ENCODE measurements around the gene NHERF2. TPM values are rescaled to one million over a fixed set of nuclear protein-coding genes. Genes with fewer than 3 reads are reported as not detected.

The NHERF2 gene
- total and polyA plus RNA-seq, 9 of the 15 experiments (the other 6 are each of a cell fraction or from before 2014, with no cell fraction given): 0.15 to 42.0 (median 12.5) TPM

DNA sequence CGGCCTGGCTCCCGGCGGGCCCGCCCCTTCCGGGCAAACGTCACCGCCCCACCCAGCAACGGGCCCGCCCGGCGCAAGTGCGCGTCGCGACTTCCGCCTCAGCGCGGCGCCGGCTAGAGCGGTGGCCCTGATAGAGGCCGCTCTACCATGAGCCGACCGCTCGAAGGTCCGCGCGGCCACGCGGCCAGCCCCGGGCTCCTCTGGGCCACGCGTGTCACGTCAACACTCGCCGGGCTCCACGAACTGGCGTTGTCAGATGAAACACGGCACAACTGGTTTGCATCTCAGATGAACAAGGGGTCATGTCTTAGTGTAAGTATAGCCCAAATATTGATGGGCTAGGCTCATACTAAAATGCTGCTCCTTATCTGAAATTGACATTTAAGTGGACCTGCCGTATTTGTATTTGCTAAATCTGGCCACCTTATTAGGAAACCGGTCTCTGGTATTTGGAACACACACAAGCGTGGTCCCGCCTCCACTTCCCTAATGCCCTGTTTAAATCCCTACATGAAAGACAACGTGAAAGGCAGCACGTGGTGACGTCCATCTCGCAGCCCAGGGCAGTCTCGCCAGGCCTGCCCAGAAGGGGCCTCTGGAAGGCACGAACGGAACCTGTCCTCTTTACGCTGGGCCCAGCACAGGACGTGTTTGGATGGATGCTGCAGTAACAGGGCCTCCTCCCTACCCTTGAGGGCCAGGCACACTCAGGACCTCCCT lies 16.8 kb upstream of the NHERF2 start, which contains the start of gene ZNF598 (continued):
- TF ChIP-seq EWSR1 (IDR thresholded peaks at IDR 0.05; ENCODE audit: borderline replicate concordance, low read depth, partially characterized antibody) (no peak), BRF2 (IDR thresholded peaks at IDR 0.05; ENCODE audit: borderline replicate concordance, insufficient read depth, insufficient read length) (no peak), DPF2 (IDR thresholded peaks at IDR 0.05) (0 out of 2 replicates have a peak, but pooled peaks have one; percentile 31), SMARCC2 (IDR thresholded peaks at IDR 0.05; ENCODE audit: low read depth) (no peak), NR1H2 (CRISPR knock-in tag; IDR thresholded peaks at IDR 0.05) (peak; percentile 50; the same call in 1 of the 2 replicates), ILK (tag; IDR thresholded peaks at IDR 0.05; ENCODE audit: borderline replicate concordance, low read depth) (no peak), CTBP1 (IDR thresholded peaks at IDR 0.05; ENCODE audit: borderline replicate concordance) (peak; percentile 77), FIP1L1 (IDR thresholded peaks at IDR 0.05; ENCODE audit: low read depth, low read length, poor library complexity, severe bottlenecking) (no peak), ATF7 (IDR thresholded peaks at IDR 0.05) (peak; percentile 85), THAP12 (CRISPR knock-in tag; IDR thresholded peaks at IDR 0.05) (peak; percentile 92), NFXL1 (CRISPR knock-in tag; IDR thresholded peaks at IDR 0.05) (no peak)
- TF ChIP-seq, protein P1, sequence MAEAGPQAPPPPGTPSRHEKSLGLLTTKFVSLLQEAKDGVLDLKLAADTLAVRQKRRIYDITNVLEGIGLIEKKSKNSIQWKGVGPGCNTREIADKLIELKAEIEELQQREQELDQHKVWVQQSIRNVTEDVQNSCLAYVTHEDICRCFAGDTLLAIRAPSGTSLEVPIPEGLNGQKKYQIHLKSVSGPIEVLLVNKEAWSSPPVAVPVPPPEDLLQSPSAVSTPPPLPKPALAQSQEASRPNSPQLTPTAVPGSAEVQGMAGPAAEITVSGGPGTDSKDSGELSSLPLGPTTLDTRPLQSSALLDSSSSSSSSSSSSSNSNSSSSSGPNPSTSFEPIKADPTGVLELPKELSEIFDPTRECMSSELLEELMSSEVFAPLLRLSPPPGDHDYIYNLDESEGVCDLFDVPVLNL (CRISPR knock-in tag; IDR thresholded peaks at IDR 0.05; ENCODE audit: low read depth): no peak
- TF ChIP-seq, protein P2, sequence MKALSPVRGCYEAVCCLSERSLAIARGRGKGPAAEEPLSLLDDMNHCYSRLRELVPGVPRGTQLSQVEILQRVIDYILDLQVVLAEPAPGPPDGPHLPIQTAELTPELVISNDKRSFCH (CRISPR knock-in tag; IDR thresholded peaks at IDR 0.05): no peak
- TF ChIP-seq, protein P2 (tag; IDR thresholded peaks at IDR 0.05): peak; percentile 86

All from K562 (cell line).